ENCODE data around the gene VAV2.

The VAV2 gene

GRCh38 chr9:134032456-134033222, 40.5 kb upstream of the VAV2 start:
- no peak overlapping the region for H3K14ac ChIP-seq (ENCODE audit: low read length)
- H4K91ac ChIP-seq (ENCODE audit: low read depth, low read length, poor library complexity) = no peak overlapping the region
- H4K8ac ChIP-seq (ENCODE audit: low read depth, low read length) = no peak overlapping the region
- no peak overlapping the region for H2BK5ac ChIP-seq (ENCODE audit: low read length)
- no peaks in the 10 kb centered on the region for H3K27me3 ChIP-seq (ENCODE audit: control insufficient read depth in 3 of 3, insufficient read depth in 3 of 3, low read depth in 1 of 3, low read length in 3 of 3)
- H3K18ac ChIP-seq (ENCODE audit: low read length) = no peak overlapping the region
- H3K4ac ChIP-seq (ENCODE audit: low read length) = no peak overlapping the region
- peaks cover 56 to 97% of the 10 kb centered on the region in 2 donors for H3K36me3 ChIP-seq (replicated peaks in 1 of 2; ENCODE audit: control insufficient read depth in 2 of 2, insufficient read depth in 2 of 2, low read length in 2 of 2)
- H2AFZ ChIP-seq (ENCODE audit: low read length) = no peak overlapping the region
- H3K27ac ChIP-seq (replicated peaks; ENCODE audit: low read length) = no peak overlapping the region
- H2BK120ac ChIP-seq (ENCODE audit: low read depth, low read length) = no peak overlapping the region
- H2AK5ac ChIP-seq (ENCODE audit: low read depth, low read length) = no peak overlapping the region
- no peaks in the 10 kb centered on the region for H3K4me1 ChIP-seq (ENCODE audit: control insufficient read depth in 2 of 2, insufficient read depth in 1 of 2, low read depth in 1 of 2, low read length in 2 of 2)
- peaks cover 5% of the 10 kb centered on the region for H3K79me1 ChIP-seq (ENCODE audit: low read depth, low read length)
- no peaks in the 10 kb centered on the region for H3K9me3 ChIP-seq (replicated peaks in 1 of 2; ENCODE audit: control insufficient read depth in 2 of 2, insufficient read depth in 1 of 2, low read depth in 1 of 2, low read length in 2 of 2)
- H3K4me2 ChIP-seq (ENCODE audit: insufficient read depth, low read length, poor library complexity, severe bottlenecking) = no peak overlapping the region
- H2BK15ac ChIP-seq (ENCODE audit: low read length) = no peak overlapping the region
- no peak overlapping the region for H3K23ac ChIP-seq (ENCODE audit: low read depth, low read length, poor library complexity)
- H3K9ac ChIP-seq (ENCODE audit: low read depth, low read length, poor library complexity) = no peak overlapping the region
- WGBS, 2 donors (ENCODE audit: extremely low coverage in 2 of 2, insufficient read length in 2 of 2, insufficient replicate concordance in 1 of 2) = no CpG with 5 or more reads among the region's 40 CpGs
- no peak for DNase-seq (ENCODE audit: low spot score)
- no peak overlapping the region for H3K4me3 ChIP-seq (ENCODE audit: low read length in 2 of 2)
- H2BK12ac ChIP-seq (ENCODE audit: low read length) = no peak overlapping the region

GRCh38 chr9:134031783-134032182, 39.7 kb upstream of the VAV2 start:
- Histone ChIP-seq H2BK15ac (ENCODE audit: low read length) (no peak overlapping the region), H3K9me3 (replicated peaks in 1 of 2; ENCODE audit: control insufficient read depth in 2 of 2, insufficient read depth in 1 of 2, low read depth in 1 of 2, low read length in 2 of 2) (no peaks in the 10 kb centered on the region), H3K4me1 (ENCODE audit: control insufficient read depth in 2 of 2, insufficient read depth in 1 of 2, low read depth in 1 of 2, low read length in 2 of 2) (no peaks in the 10 kb centered on the region), H2AFZ (ENCODE audit: low read length) (no peak overlapping the region), H4K8ac (ENCODE audit: low read depth, low read length) (no peak overlapping the region), H2BK120ac (ENCODE audit: low read depth, low read length) (no peak overlapping the region), H3K27ac (replicated peaks; ENCODE audit: low read length) (no peak overlapping the region), H3K18ac (ENCODE audit: low read length) (no peak overlapping the region), H3K23ac (ENCODE audit: low read depth, low read length, poor library complexity) (peak overlapping the region; percentile 82), H3K4me2 (ENCODE audit: insufficient read depth, low read length, poor library complexity, severe bottlenecking) (no peak overlapping the region), H3K4ac (ENCODE audit: low read length) (no peak overlapping the region), H3K4me3 (ENCODE audit: low read length in 2 of 2) (no peak overlapping the region), H3K79me1 (ENCODE audit: low read depth, low read length) (peaks cover 5% of the 10 kb centered on the region), H2BK12ac (ENCODE audit: low read length) (no peak overlapping the region), H4K91ac (ENCODE audit: low read depth, low read length, poor library complexity) (no peak overlapping the region), H3K14ac (ENCODE audit: low read length) (no peak overlapping the region), H2BK5ac (ENCODE audit: low read length) (no peak overlapping the region), H3K9ac (ENCODE audit: low read depth, low read length, poor library complexity) (no peak overlapping the region), H3K36me3 (replicated peaks in 1 of 2; ENCODE audit: control insufficient read depth in 2 of 2, insufficient read depth in 2 of 2, low read length in 2 of 2) (peaks cover 59 to 98% of the 10 kb centered on the region in 2 donors), H3K27me3 (ENCODE audit: control insufficient read depth in 3 of 3, insufficient read depth in 3 of 3, low read depth in 1 of 3, low read length in 3 of 3) (no peaks in the 10 kb centered on the region), H2AK5ac (ENCODE audit: low read depth, low read length) (no peak overlapping the region)
- no peak for DNase-seq (ENCODE audit: low spot score)
- no CpG with 5 or more reads among the region's 14 CpGs for WGBS, 2 donors (ENCODE audit: extremely low coverage in 2 of 2, insufficient read length in 2 of 2, insufficient replicate concordance in 1 of 2)

DNA sequence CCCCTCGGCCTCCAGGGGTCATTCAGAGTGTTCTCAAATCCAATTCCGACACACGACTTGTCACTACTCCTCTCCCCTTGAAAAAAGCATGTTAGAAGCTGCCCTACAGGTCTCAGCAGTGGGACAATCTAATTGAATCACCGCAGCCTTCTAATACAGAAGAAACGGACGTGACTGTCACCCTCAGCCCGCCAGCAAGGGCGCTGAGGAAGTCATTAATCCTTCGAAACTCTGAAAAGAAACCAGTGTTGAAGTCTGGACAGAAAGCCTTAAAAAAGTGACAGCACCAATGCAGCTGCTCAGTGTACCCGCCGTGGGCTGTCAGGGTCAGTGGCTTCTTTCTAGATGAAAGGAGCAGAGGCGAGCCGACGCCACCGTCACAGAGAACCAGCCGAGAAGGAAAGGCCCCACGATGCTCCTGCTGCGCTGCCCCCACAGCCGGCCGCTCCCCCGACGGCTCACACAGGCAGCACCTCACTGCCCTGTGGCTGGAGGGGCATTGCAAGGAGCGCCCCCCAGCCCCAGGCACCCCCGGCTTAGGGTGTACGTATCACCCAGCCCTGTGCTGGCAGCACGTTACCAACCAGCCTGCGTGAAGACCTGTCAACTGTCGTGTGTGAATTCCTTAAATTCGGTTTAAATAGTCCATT, 38.8 kb upstream of the VAV2 start:
- Histone ChIP-seq H2AFZ (ENCODE audit: low read length) (no peak overlapping the region), H2BK5ac (ENCODE audit: low read length) (no peak overlapping the region), H3K4me1 (ENCODE audit: control insufficient read depth in 2 of 2, insufficient read depth in 1 of 2, low read depth in 1 of 2, low read length in 2 of 2) (peaks cover 6 to 7% of the 10 kb centered on the region in 2 donors), H3K79me1 (ENCODE audit: low read depth, low read length) (peaks cover 8% of the 10 kb centered on the region), H3K27ac (replicated peaks; ENCODE audit: low read length) (no peak overlapping the region), H3K36me3 (replicated peaks in 1 of 2; ENCODE audit: control insufficient read depth in 2 of 2, insufficient read depth in 2 of 2, low read length in 2 of 2) (peaks cover 57 to 95% of the 10 kb centered on the region in 2 donors), H3K23ac (ENCODE audit: low read depth, low read length, poor library complexity) (peak overlapping the region; percentile 47), H4K91ac (ENCODE audit: low read depth, low read length, poor library complexity) (no peak overlapping the region), H4K8ac (ENCODE audit: low read depth, low read length) (no peak overlapping the region), H3K27me3 (ENCODE audit: control insufficient read depth in 3 of 3, insufficient read depth in 3 of 3, low read depth in 1 of 3, low read length in 3 of 3) (no peaks in the 10 kb centered on the region), H3K4me2 (ENCODE audit: insufficient read depth, low read length, poor library complexity, severe bottlenecking) (no peak overlapping the region), H3K14ac (ENCODE audit: low read length) (no peak overlapping the region), H3K9ac (ENCODE audit: low read depth, low read length, poor library complexity) (no peak overlapping the region), H2BK120ac (ENCODE audit: low read depth, low read length) (no peak overlapping the region), H2BK12ac (ENCODE audit: low read length) (peak overlapping the region; percentile 46), H3K4ac (ENCODE audit: low read length) (no peak overlapping the region), H2AK5ac (ENCODE audit: low read depth, low read length) (no peak overlapping the region), H3K4me3 (ENCODE audit: low read length in 2 of 2) (no peak overlapping the region), H3K18ac (ENCODE audit: low read length) (no peak overlapping the region), H2BK15ac (ENCODE audit: low read length) (no peak overlapping the region), H3K9me3 (replicated peaks in 1 of 2; ENCODE audit: control insufficient read depth in 2 of 2, insufficient read depth in 1 of 2, low read depth in 1 of 2, low read length in 2 of 2) (no peaks in the 10 kb centered on the region)
- WGBS, 2 donors (ENCODE audit: extremely low coverage in 2 of 2, insufficient read length in 2 of 2, insufficient replicate concordance in 1 of 2) = no CpG with 5 or more reads among the region's 29 CpGs
- DNase-seq (ENCODE audit: low spot score) = no peak

Data from neuronal stem cell (in vitro differentiated cells).